Testis (tissue), 3 donors: Measurements from ENCODE around the gene SELENOP. TPM values are rescaled to one million over a fixed set of nuclear protein-coding genes. Genes with fewer than 3 reads are reported as not detected.

Experiments
- DNase-seq: peaks from one replicate; pipeline ENCODE4 v3.0.0-alpha.2; 2019
- H3K27ac ChIP-seq, 2 donors: fragments of 200-600 bp; sonication (generic); one replicate each; pipeline ENCODE4 v1.5.1; 2019
- H3K27me3 ChIP-seq: fragments of 200-600 bp; sonication (generic); one replicate; pipeline ENCODE4 v1.5.1; 2019
- H3K36me3 ChIP-seq: fragments of 200-600 bp; sonication (generic); one replicate; pipeline ENCODE4 v1.5.1; 2017; ENCODE audit warnings: low read depth; ENCODE audit errors: missing control alignments
- H3K4me1 ChIP-seq: fragments of 200-600 bp; sonication (generic); one replicate; pipeline ENCODE4 v1.5.1; 2019
- H3K4me3 ChIP-seq, 2 donors: fragments of 200-600 bp; sonication (generic); one replicate each; pipeline ENCODE4 v1.5.1; 2017 to 2019
- H3K9me3 ChIP-seq: fragments of 200-600 bp; sonication (generic); one replicate; pipeline ENCODE4 v1.5.1; 2017
- POLR2A ChIP-seq: fragments of 450-650 bp; IDR thresholded peaks from one replicate; pipeline ENCODE4 v1.6.1; 2017; ENCODE audit warnings: antibody characterized with exemption, mild to moderate bottlenecking, moderate library complexity
- WGBS, 2 donors: methylation state at CpG; one replicate each; pipeline ENCODE4 v1.1.5; 2018; 5-methylcytosine and 5-hydroxymethylcytosine counted together
- intact Hi-C: fragments of 100-400 bp; cut with DNase I; formaldehyde crosslinking; loops from one replicate; pipeline ENCODE4 v1.15.1; 2023; ENCODE audit warnings: low total_unique reads
- polyA plus RNA-seq: library from polyadenylated mRNA; stranded (reverse); fragments of 350-450 nt; fragmentation: Illumina TruSeq; extraction: RNeasy Lipid Tissue Mini Kit (QIAGEN cat#74804); gene quantifications from one replicate; pipeline ENCODE4 v1.2.3, GENCODE V29; 2014; ENCODE audit warnings: low read depth, low replicate concordance; ENCODE audit not compliant: insufficient read depth
- total RNA-seq, 2 donors: library from RNA; depleted of rRNA; stranded (reverse); fragments of >200 nt; gene quantifications; one replicate each; pipeline ENCODE4 v1.2.3, GENCODE V29; 2016
- TF ChIP-seq, protein P1 (sequence below), 3 experiments: fragments of 450-650 bp in 2 of 3; fragments of 200-600 bp in 1 of 3; sonication (generic) in 1 of 3; IDR thresholded peaks; one replicate each; pipeline ENCODE4 v1.5.1; 2016 to 2019; ENCODE audit warnings: antibody characterized with exemption in 3 of 3, mild to moderate bottlenecking in 2 of 3, moderate library complexity in 1 of 3

Gene SELENOP
- total and polyA plus RNA-seq, 3 donors from 2014 or later: 52.1 to 156 (median 125) TPM

DNA sequence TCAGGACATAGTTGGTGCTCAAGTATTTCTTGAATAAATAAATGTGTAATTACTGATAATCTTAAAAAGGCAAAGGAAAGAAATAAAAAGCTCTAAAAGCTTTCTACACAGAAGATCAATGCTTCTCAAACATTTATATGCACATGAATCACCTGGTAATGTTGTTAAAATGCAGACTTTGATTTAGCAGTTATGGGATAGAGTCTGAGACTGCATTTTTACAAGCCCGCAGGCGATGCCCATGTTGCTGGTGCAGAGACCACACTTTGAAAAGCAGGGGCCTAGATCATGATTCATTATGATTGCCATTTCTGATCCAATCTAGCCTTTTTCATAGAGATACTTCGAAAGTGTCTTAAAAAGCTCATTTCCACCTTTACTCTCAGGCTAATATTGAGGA is 58.6 kb downstream of the SELENOP start:
- WGBS, 2 donors: 89 to 97% methylated on average over 3 of the region's 3 CpGs
- Histone ChIP-seq H3K4me3 (no peak overlapping the region), H3K36me3 (no peaks in the 10 kb centered on the region), H3K27ac (no peak overlapping the region), H3K27me3 (no peaks in the 10 kb centered on the region), H3K4me1 (no peaks in the 10 kb centered on the region), H3K9me3 (no peaks in the 10 kb centered on the region)
- no peak for DNase-seq
- intact Hi-C loops: no loop called here
- TF ChIP-seq, protein P1, sequence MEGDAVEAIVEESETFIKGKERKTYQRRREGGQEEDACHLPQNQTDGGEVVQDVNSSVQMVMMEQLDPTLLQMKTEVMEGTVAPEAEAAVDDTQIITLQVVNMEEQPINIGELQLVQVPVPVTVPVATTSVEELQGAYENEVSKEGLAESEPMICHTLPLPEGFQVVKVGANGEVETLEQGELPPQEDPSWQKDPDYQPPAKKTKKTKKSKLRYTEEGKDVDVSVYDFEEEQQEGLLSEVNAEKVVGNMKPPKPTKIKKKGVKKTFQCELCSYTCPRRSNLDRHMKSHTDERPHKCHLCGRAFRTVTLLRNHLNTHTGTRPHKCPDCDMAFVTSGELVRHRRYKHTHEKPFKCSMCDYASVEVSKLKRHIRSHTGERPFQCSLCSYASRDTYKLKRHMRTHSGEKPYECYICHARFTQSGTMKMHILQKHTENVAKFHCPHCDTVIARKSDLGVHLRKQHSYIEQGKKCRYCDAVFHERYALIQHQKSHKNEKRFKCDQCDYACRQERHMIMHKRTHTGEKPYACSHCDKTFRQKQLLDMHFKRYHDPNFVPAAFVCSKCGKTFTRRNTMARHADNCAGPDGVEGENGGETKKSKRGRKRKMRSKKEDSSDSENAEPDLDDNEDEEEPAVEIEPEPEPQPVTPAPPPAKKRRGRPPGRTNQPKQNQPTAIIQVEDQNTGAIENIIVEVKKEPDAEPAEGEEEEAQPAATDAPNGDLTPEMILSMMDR (IDR thresholded peaks at IDR 0.05): no peak
- no peak for TF ChIP-seq POLR2A

DNA sequence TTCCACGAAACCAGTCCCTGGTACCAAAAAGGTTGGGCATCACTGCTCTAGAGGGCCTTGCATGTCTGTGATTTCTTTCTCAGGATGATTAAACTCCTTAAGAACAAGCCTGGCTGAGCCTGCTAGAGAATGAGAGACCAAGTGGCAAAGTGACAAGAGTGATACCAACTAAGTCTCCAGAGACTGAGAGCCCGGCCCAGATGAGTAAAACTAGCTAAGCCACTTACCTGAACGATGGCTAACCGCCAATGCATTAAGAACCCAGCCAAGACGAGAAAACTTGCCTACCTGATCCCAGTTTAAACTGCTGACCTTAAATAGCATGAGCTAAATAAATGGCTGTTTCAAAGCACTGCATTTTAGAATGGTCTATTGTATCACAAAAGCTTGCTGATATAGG is 60.6 kb downstream of the SELENOP start:
- TF ChIP-seq, protein P1 (IDR thresholded peaks at IDR 0.05): no peak
- TF ChIP-seq POLR2A: no peak
- H3K27me3 ChIP-seq: no peaks in the 10 kb centered on the region
- 77 to 81% methylated on average over 5 of the region's 5 CpGs for WGBS, 2 donors
- intact Hi-C loops: no loop called here
- H3K4me1 ChIP-seq: no peaks in the 10 kb centered on the region
- no peak for DNase-seq
- no peak overlapping the region for H3K27ac ChIP-seq
- H3K4me3 ChIP-seq: no peak overlapping the region
- no peaks in the 10 kb centered on the region for H3K36me3 ChIP-seq
- no peaks in the 10 kb centered on the region for H3K9me3 ChIP-seq

DNA sequence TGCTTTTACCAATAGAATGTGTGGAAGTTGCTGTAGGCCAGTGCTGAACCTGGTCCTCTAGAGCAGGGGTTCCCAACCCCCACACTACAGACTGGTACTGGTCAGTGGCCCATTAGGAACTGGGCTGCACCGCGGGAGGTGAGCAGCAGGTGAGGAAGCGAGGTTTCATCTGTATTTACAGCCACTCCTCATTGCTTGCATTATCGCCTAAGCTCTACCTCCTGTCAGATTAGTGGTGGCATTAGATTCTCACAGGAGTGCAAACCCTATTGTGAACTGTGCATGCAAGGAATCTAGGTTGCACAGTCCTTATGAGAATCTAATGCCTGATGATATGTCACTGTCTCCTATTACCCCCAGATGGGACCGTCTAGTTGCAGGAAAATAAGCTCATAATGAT is 61.2 kb downstream of the SELENOP start:
- DNase-seq: no peak
- H3K36me3 ChIP-seq: no peaks in the 10 kb centered on the region
- WGBS, 2 donors: 90 to 96% methylated on average over 5 of the region's 5 CpGs
- no peak overlapping the region for H3K27ac ChIP-seq
- no peak overlapping the region for H3K4me3 ChIP-seq
- no peaks in the 10 kb centered on the region for H3K4me1 ChIP-seq
- intact Hi-C loops: no loop called here
- TF ChIP-seq POLR2A: no peak
- TF ChIP-seq, protein P1 (IDR thresholded peaks at IDR 0.05): no peak
- H3K27me3 ChIP-seq: no peaks in the 10 kb centered on the region
- no peaks in the 10 kb centered on the region for H3K9me3 ChIP-seq

Other genes starting within 250 kb of the SELENOP start
- 1 to 10 TPM; 2.4 to 5.2 TPM for gene CCDC152, start 55.1 kb downstream of the SELENOP start, total RNA-seq
- 1.4 TPM for gene CCDC152, start 55.1 kb downstream of the SELENOP start, polyA plus RNA-seq
- 10 to 100 TPM in 1 of 2 donors, 1 to 10 TPM in 1; 5.1 to 10.2 TPM for gene ANXA2R, start 228.4 kb upstream of the SELENOP start, total RNA-seq
- 1.6 TPM for gene ANXA2R, start 228.4 kb upstream of the SELENOP start, polyA plus RNA-seq